ENCODE data around the gene TYK2. TPM values are rescaled to one million over a fixed set of nuclear protein-coding genes. Genes with fewer than 3 reads are reported as not detected.
"Not testable (repeated sequence)": the region's sequence is repeated elsewhere in the genome, so short reads cannot be mapped to it uniquely, and the experiment has no call there.

The TYK2 gene
- total RNA-seq, 1 donor from 2014 or later: 94.4 TPM

- no peak within 1 kb of the TSS for H3K4me3 Mint-ChIP-seq (ENCODE audit: unreplicated experiment)
- DNase-seq (ENCODE audit: low spot score): no peak
- TF ChIP-seq CTCF (IDR thresholded peaks at IDR 0.05): no peak
- H3K9me3 Mint-ChIP-seq (ENCODE audit: low read depth): no peaks in the 10 kb centered on the region
- H3K36me3 Mint-ChIP-seq (ENCODE audit: low read depth): no peaks in the 10 kb centered on the region
- peaks cover 6% of the 10 kb centered on the region for H3K4me1 Mint-ChIP-seq (ENCODE audit: low read depth)
- H3K27me3 Mint-ChIP-seq (ENCODE audit: low read depth): no peaks in the 10 kb centered on the region
- H3K27ac Mint-ChIP-seq (ENCODE audit: unreplicated experiment): no peak within 1 kb of the TSS
Measured at GRCh38 chr19:10339380-10339960, 40.9 kb downstream of the TYK2 start, which contains the start of gene ICAM3. Gene ICAM3, minus strand, starts transcription at chr19:10339624. Its CDS starts 10 bp downstream, at chr19:10339614.

GRCh38 chr19:10338940-10339339 lies 41.4 kb downstream of the TYK2 start:
- TF ChIP-seq CTCF (IDR thresholded peaks at IDR 0.05): no peak
- Mint-ChIP-seq H3K4me1 (ENCODE audit: low read depth) (peaks cover 11% of the 10 kb centered on the region), H3K4me3 (ENCODE audit: unreplicated experiment) (no peak overlapping the region), H3K9me3 (ENCODE audit: low read depth) (no peaks in the 10 kb centered on the region), H3K27me3 (ENCODE audit: low read depth) (no peaks in the 10 kb centered on the region), H3K36me3 (ENCODE audit: low read depth) (no peaks in the 10 kb centered on the region), H3K27ac (ENCODE audit: unreplicated experiment) (no peak overlapping the region)
- no peak for DNase-seq (ENCODE audit: low spot score)

GRCh38 chr19:10336725-10337124 lies 43.6 kb downstream of the TYK2 start:
- not testable (repeated sequence) for H3K4me3 Mint-ChIP-seq (ENCODE audit: unreplicated experiment); H3K27ac Mint-ChIP-seq (ENCODE audit: unreplicated experiment); H3K36me3 Mint-ChIP-seq (ENCODE audit: low read depth); H3K27me3 Mint-ChIP-seq (ENCODE audit: low read depth); DNase-seq (ENCODE audit: low spot score); H3K9me3 Mint-ChIP-seq (ENCODE audit: low read depth)
- H3K4me1 Mint-ChIP-seq (ENCODE audit: low read depth): peaks cover 27% of the 10 kb centered on the region

- no peak for DNase-seq (ENCODE audit: low spot score)
- Mint-ChIP-seq H3K9me3 (ENCODE audit: low read depth) (no peaks in the 10 kb centered on the region), H3K27me3 (ENCODE audit: low read depth) (no peaks in the 10 kb centered on the region), H3K4me1 (ENCODE audit: low read depth) (peaks cover 28% of the 10 kb centered on the region), H3K4me3 (ENCODE audit: unreplicated experiment) (no peak overlapping the region), H3K36me3 (ENCODE audit: low read depth) (no peaks in the 10 kb centered on the region), H3K27ac (ENCODE audit: unreplicated experiment) (no peak overlapping the region)
- no peak for TF ChIP-seq CTCF (IDR thresholded peaks at IDR 0.05)
Measured at GRCh38 chr19:10335352-10335985, 44.9 kb downstream of the TYK2 start.

GRCh38 chr19:10334588-10335351 lies 45.6 kb downstream of the TYK2 start:
- H3K27me3 Mint-ChIP-seq (ENCODE audit: low read depth): no peaks in the 10 kb centered on the region
- peak overlapping the region; percentile 95 for H3K27ac Mint-ChIP-seq (ENCODE audit: unreplicated experiment)
- peak overlapping the region; percentile 94 for H3K4me3 Mint-ChIP-seq (ENCODE audit: unreplicated experiment)
- H3K36me3 Mint-ChIP-seq (ENCODE audit: low read depth): peaks cover 3% of the 10 kb centered on the region
- H3K4me1 Mint-ChIP-seq (ENCODE audit: low read depth): peaks cover 28% of the 10 kb centered on the region
- peak; percentile 19 for TF ChIP-seq CTCF (IDR thresholded peaks at IDR 0.05)
- DNase-seq (ENCODE audit: low spot score): no peak
- H3K9me3 Mint-ChIP-seq (ENCODE audit: low read depth): no peaks in the 10 kb centered on the region
